Natural killer cell (primary cell): Measurements from ENCODE around the gene TMEM198. TPM values are rescaled to one million over a fixed set of nuclear protein-coding genes. Genes with fewer than 3 reads are reported as not detected.

Experiments used
- ATAC-seq, 3 donors: fragments of 150-1000 bp in 2 of 3; fragments of 200-7000 bp in 1 of 3; cut with Tn5 transposase; 1 replicate in 1 of 3; 2 replicates in 2 of 3; pipeline ENCODE4 v1.10.0; 2021; ENCODE audit warnings: mild to moderate bottlenecking in 2 of 3, moderate library complexity in 2 of 3
- DNase-seq, 2 donors: peaks; one replicate each; pipeline versions ENCODE4 v3.0.0 to v3.0.0-alpha.2; 2013 to 2021; ENCODE audit warnings: mixed read lengths in 1 of 2
- H3K27ac ChIP-seq: one replicate; pipeline ENCODE4 v1.5.1; 2013; ENCODE audit warnings: mild to moderate bottlenecking, low read length
- H3K27me3 ChIP-seq: one replicate; pipeline ENCODE4 v1.6.1; 2013; ENCODE audit warnings: low read length; ENCODE audit not compliant: control insufficient read depth, insufficient read depth
- H3K36me3 ChIP-seq: one replicate; pipeline ENCODE4 v1.6.1; 2013; ENCODE audit warnings: low read length; ENCODE audit not compliant: control insufficient read depth, insufficient read depth
- H3K4me1 ChIP-seq: one replicate; pipeline ENCODE4 v1.6.1; 2013; ENCODE audit warnings: low read length; ENCODE audit not compliant: control insufficient read depth, insufficient read depth
- H3K4me3 ChIP-seq: one replicate; pipeline ENCODE4 v1.5.1; 2013; ENCODE audit warnings: low read length
- H3K9me3 ChIP-seq: one replicate; pipeline ENCODE4 v1.6.1; 2013; ENCODE audit warnings: low read length; ENCODE audit not compliant: control insufficient read depth, insufficient read depth
- H3K27ac Mint-ChIP-seq, 2 donors: one replicate each; pipeline ENCODE4 v1.8.0; 2022; ENCODE audit warnings: mild to moderate bottlenecking in 2 of 2, mixed read lengths in 2 of 2, moderate library complexity in 1 of 2
- H3K27me3 Mint-ChIP-seq, 2 donors: one replicate each; pipeline ENCODE4 v1.8.0; 2022; ENCODE audit warnings: low read depth in 2 of 2, mixed read lengths in 2 of 2
- H3K36me3 Mint-ChIP-seq: one replicate; pipeline ENCODE4 v1.8.0; 2022; ENCODE audit warnings: mixed read lengths
- H3K4me1 Mint-ChIP-seq, 2 donors: one replicate each; pipeline ENCODE4 v1.8.0; 2022; ENCODE audit warnings: mixed read lengths in 2 of 2
- H3K4me3 Mint-ChIP-seq: one replicate; pipeline ENCODE4 v1.8.0; 2022; ENCODE audit warnings: mild to moderate bottlenecking, moderate library complexity, mixed read lengths
- H3K9me3 Mint-ChIP-seq, 2 donors: one replicate each; pipeline ENCODE4 v1.8.0; 2022; ENCODE audit warnings: mixed read lengths in 2 of 2
- CTCF ChIP-seq: fragments of 200-600 bp; IDR thresholded peaks from one replicate; pipeline ENCODE4 v1.8.0; 2022; ENCODE audit warnings: antibody characterized with exemption
- WGBS: methylation state at CpG from one replicate; pipeline ENCODE4 v1.1.7; 2013; ENCODE audit warnings: missing lambda C conversion rate; ENCODE audit not compliant: insufficient coverage; 5-methylcytosine and 5-hydroxymethylcytosine counted together
- intact Hi-C: fragments of 100-400 bp; cut with micrococcal nuclease; formaldehyde crosslinking; loops from one replicate; pipeline ENCODE4 v1.14.2; 2022
- total RNA-seq, 4 donors: library from RNA; stranded (reverse); fragments of 120-200 nt in 1 of 4; gene quantifications; one replicate each; pipeline versions ENCODE4 v1.2.3 to v1.2.4, GENCODE V29; 2013 to 2022

TMEM198 gene
- total RNA-seq, 3 donors from 2014 or later (not counting 1 experiment from before 2014, with no cell fraction given) = 1.7 to 2.3 (median 1.8) TPM

GRCh38 chr2:219572237-219573001 is 28.6 kb downstream of the TMEM198 start, which contains the start of gene INHA:
INHA (plus strand) TSS chr2:219572310; CDS start chr2:219572375, 65 bp downstream.
- no peaks in the 10 kb centered on the region for H3K36me3 Mint-ChIP-seq
- no peaks in the 10 kb centered on the region for H3K9me3 ChIP-seq
- no peaks in the 10 kb centered on the region for H3K9me3 Mint-ChIP-seq
- ATAC-seq = no peak
- peaks cover 7% of the 10 kb centered on the region for H3K4me1 ChIP-seq
- no peaks in the 10 kb centered on the region for H3K36me3 ChIP-seq
- H3K4me1 Mint-ChIP-seq = no peaks in the 10 kb centered on the region
- H3K27me3 Mint-ChIP-seq = peaks cover 44 to 59% of the 10 kb centered on the region in 2 donors
- no peak for DNase-seq
- H3K4me3 ChIP-seq = no peak within 1 kb of the TSS
- no peak within 1 kb of the TSS for H3K27ac ChIP-seq
- TF ChIP-seq CTCF = no peak
- no peak within 1 kb of the TSS for H3K27ac Mint-ChIP-seq
- peaks cover 11% of the 10 kb centered on the region for H3K27me3 ChIP-seq
- H3K4me3 Mint-ChIP-seq = peak within 1 kb of the TSS; percentile 61
- intact Hi-C loops = no loop called here
- WGBS = 91% methylated on average over 12 of the region's 13 CpGs

GRCh38 chr2:219573166-219573565 is 29.3 kb downstream of the TMEM198 start:
- WGBS = 100% methylated on average over 3 of the region's 5 CpGs
- intact Hi-C loops = no loop called here
- no peaks in the 10 kb centered on the region for H3K9me3 Mint-ChIP-seq
- no peaks in the 10 kb centered on the region for H3K4me1 Mint-ChIP-seq
- no peak overlapping the region for H3K27ac ChIP-seq
- no peaks in the 10 kb centered on the region for H3K9me3 ChIP-seq
- TF ChIP-seq CTCF = no peak
- H3K27ac Mint-ChIP-seq = no peak overlapping the region
- DNase-seq (no peak), ATAC-seq (no peak)
- no peaks in the 10 kb centered on the region for H3K36me3 Mint-ChIP-seq
- no peak overlapping the region for H3K4me3 ChIP-seq
- peak overlapping the region; percentile 58 for H3K4me3 Mint-ChIP-seq
- H3K36me3 ChIP-seq = no peaks in the 10 kb centered on the region
- H3K27me3 Mint-ChIP-seq = peaks cover 41 to 57% of the 10 kb centered on the region in 2 donors
- peaks cover 7% of the 10 kb centered on the region for H3K4me1 ChIP-seq
- H3K27me3 ChIP-seq = peaks cover 11% of the 10 kb centered on the region

GRCh38 chr2:219574484-219575311 is 30.9 kb downstream of the TMEM198 start:
- TF ChIP-seq CTCF = no peak
- Histone ChIP-seq H3K4me1 (peaks cover 7% of the 10 kb centered on the region), H3K36me3 (no peaks in the 10 kb centered on the region), H3K9me3 (no peaks in the 10 kb centered on the region), H3K27ac (no peak overlapping the region), H3K4me3 (no peak overlapping the region), H3K27me3 (peaks cover 9% of the 10 kb centered on the region)
- H3K27ac Mint-ChIP-seq = no peak overlapping the region
- no peak for ATAC-seq
- intact Hi-C loops = no loop called here
- H3K27me3 Mint-ChIP-seq = peaks cover 39 to 47% of the 10 kb centered on the region in 2 donors
- no peaks in the 10 kb centered on the region for H3K4me1 Mint-ChIP-seq
- no peaks in the 10 kb centered on the region for H3K9me3 Mint-ChIP-seq
- 87% methylated on average over 22 of the region's 22 CpGs for WGBS
- no peaks in the 10 kb centered on the region for H3K36me3 Mint-ChIP-seq
- no peak for DNase-seq
- H3K4me3 Mint-ChIP-seq = no peak overlapping the region
